ENCODE measurements around the gene ZNF254.
"Not testable (repeated sequence)": the region's sequence is repeated elsewhere in the genome, so short reads cannot be mapped to it uniquely, and the experiment has no call there.

Gene ZNF254

GRCh38 chr19:24086974-24087595, at the start of gene ZNF254:
Gene ZNF254 (plus strand): TSS chr19:24087187. CDS start chr19:24087308, 121 bp downstream.
- DNase-seq (ENCODE audit: low read depth in 2 of 2): peak; percentile 65 to 71

GRCh38 chr19:24040621-24041020, 46.4 kb upstream of the ZNF254 start:
- DNase-seq (ENCODE audit: low read depth in 2 of 2): no peak

GRCh38 chr19:24041326-24041725, 45.7 kb upstream of the ZNF254 start:
- DNase-seq (ENCODE audit: low read depth in 2 of 2): not testable (repeated sequence)

GRCh38 chr19:24046550-24046949, 40.4 kb upstream of the ZNF254 start:
- DNase-seq (ENCODE audit: low read depth in 2 of 2): no peak

GRCh38 chr19:24048261-24048660, 38.7 kb upstream of the ZNF254 start:
- no peak for DNase-seq (ENCODE audit: low read depth in 2 of 2)

GRCh38 chr19:24049537-24049936, 37.5 kb upstream of the ZNF254 start:
- no peak for DNase-seq (ENCODE audit: low read depth in 2 of 2)

- DNase-seq (ENCODE audit: low read depth in 2 of 2): no peak
Observed at GRCh38 chr19:24051516-24051915, 35.5 kb upstream of the ZNF254 start.

GRCh38 chr19:24052811-24053210, 34.2 kb upstream of the ZNF254 start:
- no peak for DNase-seq (ENCODE audit: low read depth in 2 of 2)

- DNase-seq (ENCODE audit: low read depth in 2 of 2): no peak
Observed at GRCh38 chr19:24053601-24054000, 33.4 kb upstream of the ZNF254 start.

- no peak for DNase-seq (ENCODE audit: low read depth in 2 of 2)
Observed at GRCh38 chr19:24054044-24054935, 32.7 kb upstream of the ZNF254 start.

- DNase-seq (ENCODE audit: low read depth in 2 of 2): no peak
Observed at GRCh38 chr19:24055548-24055947, 31.4 kb upstream of the ZNF254 start.

GRCh38 chr19:24057144-24057543, 29.8 kb upstream of the ZNF254 start:
- DNase-seq (ENCODE audit: low read depth in 2 of 2): no peak

GRCh38 chr19:24059563-24060295, 27.3 kb upstream of the ZNF254 start:
- DNase-seq (ENCODE audit: low read depth in 2 of 2): no peak

- no peak for DNase-seq (ENCODE audit: low read depth in 2 of 2)
Observed at GRCh38 chr19:24060687-24061356, 26.2 kb upstream of the ZNF254 start.

GRCh38 chr19:24062190-24062589, 24.8 kb upstream of the ZNF254 start:
- no peak for DNase-seq (ENCODE audit: low read depth in 2 of 2)

- DNase-seq (ENCODE audit: low read depth in 2 of 2): no peak
Observed at GRCh38 chr19:24063295-24063694, 23.7 kb upstream of the ZNF254 start.

GRCh38 chr19:24064175-24064574, 22.8 kb upstream of the ZNF254 start:
- DNase-seq (ENCODE audit: low read depth in 2 of 2): no peak

GRCh38 chr19:24065243-24065642, 21.7 kb upstream of the ZNF254 start:
- no peak for DNase-seq (ENCODE audit: low read depth in 2 of 2)

GRCh38 chr19:24065865-24066604, 21.0 kb upstream of the ZNF254 start:
- DNase-seq (ENCODE audit: low read depth in 2 of 2): no peak

GRCh38 chr19:24069905-24070657, 16.9 kb upstream of the ZNF254 start:
- DNase-seq (ENCODE audit: low read depth in 2 of 2): no peak

Data from stimulated activated CD4-positive, alpha-beta T cell treated with anti-CD3 and anti-CD28 coated beads, Interleukin-12 subunit alpha, Interleukin-12 subunit beta, amount 100 ng/mL, for 24 hours (primary cell).